Retina (tissue), 1 donor: ENCODE measurements around the gene C11orf58.

Source experiments
- DNase-seq: peaks from one replicate; pipeline ENCODE4 v3.0.0-alpha.2; 2016

Gene C11orf58

DNA sequence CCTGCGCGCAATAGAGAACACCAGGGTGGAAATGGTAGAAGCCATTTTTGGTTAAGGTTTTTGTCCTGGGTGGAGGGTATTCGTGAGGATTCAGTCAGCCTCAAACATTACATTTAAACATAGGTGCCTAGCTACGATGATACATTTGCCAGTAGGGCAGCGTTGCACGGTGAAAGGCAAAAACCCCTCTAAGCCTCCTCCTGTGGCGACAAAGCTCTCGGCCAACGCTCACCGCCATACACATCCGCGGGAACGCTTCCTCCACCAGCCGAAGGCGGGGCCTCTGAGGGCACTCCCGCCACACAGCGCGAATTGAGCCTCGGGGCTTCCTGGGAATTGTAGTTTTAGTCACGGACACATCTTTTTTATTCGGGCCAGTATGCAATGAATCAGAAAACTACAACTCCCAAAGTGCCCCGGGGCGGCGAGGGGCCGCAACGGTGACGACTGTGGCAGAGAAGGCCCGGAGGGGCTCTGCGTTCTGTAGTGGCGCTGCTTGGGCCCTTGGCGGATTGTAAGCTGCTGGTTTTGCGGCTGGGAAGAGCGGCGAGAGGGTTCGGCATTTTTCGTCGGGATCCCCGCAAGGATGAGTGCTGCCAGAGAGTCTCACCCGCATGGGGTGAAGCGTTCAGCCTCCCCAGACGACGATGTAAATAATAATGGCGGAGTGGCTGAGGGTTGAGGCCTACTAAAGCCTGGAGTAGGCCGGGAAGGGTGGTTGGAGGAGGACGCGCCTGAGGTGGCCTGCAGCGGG, at the start of gene C11orf58:
C11orf58 (plus strand) TSS at position 455 of the 754 bp plus-strand sequence; CDS start at position 587, 132 bp downstream.
- peak; percentile 100 for DNase-seq

DNA sequence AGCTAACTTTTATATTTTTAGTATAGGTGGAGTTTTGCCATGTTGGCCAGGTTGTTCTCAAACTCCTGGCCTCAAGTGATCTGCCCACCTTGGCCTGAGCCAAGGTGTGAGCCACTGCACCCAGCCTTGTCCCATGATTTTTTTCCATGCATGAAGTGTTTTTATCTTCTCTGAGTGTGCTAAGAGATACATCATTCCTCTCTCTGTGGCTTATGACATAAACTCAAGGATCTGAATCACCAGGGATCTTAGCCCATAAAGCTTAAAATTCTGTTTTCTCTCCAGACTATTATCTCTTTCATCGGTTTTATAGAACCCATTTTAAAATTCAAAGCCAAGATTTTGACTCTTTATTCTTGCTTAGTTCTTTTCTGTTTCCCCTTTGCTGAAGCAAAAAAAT, 48.4 kb upstream of the C11orf58 start:
- DNase-seq = no peak

DNA sequence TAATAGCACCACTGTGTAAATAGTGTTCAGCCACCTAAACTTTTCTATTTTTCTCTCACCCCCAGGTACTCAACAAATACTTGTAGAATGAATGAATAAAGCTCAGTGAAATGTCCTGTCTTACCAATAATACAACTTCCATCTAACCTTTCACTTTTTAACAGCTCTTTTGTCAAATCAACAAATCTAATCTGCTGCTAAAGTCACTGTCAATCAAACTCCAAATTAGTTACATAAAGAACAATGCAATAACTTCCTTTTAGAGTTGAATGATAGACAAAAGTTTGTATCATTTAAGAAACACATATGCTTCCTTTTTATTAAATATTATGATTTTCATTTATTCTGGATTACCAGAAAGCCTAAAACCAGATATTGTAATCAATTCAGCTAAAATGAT, 34.7 kb upstream of the C11orf58 start:
- no peak for DNase-seq

DNA sequence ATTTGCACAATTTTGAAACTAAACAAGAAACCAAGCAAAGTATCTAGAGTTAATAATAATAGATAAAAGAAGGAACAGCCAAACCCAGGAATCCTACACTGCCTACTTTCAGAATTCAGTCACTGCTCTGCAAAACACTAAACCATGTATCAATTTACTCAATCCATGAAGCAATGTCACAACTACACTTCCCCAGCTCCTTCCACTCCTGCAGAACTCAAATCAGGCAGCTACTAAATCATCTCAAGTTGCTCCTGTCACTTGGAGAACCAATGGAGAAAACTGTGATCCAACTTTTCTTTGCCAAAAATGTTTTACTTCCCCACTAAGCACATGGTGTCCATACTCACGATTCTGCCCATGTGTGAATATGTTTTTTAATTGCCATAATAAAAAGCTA, 24.9 kb upstream of the C11orf58 start:
- no peak for DNase-seq

DNA sequence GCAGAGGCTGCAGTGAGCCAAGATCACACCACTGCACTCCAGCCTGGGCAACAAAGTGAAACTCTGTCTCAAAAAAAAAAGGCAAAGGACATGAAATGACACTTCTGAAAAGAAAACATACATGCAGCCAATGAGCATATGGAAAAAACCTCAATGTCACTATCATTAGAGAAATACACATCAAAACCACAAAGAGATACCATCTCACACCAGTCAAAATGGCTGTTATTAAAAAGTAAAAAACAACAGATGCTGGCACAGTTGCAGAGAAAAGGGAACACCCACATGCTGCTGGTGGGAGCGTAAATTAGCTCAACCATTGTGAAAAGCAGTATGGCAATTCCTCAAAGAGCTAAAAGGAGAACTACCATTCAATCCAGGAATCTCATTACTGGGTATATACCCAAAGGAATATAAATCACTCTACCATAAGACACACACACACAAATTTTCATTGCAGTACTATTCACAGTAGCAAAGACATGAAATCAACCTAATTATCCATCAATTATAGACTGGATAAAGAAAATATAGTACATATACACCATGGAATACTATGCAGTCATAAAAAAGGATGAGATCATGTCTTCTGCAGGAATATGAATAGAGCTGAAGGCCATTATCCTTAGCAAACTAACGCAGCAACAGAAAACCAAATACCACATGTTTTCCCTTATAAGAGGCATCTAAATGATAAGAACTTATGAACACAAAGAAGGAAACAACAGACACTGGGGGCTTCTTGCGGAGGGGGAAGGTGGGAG, 15.7 kb upstream of the C11orf58 start:
- no peak for DNase-seq

DNA sequence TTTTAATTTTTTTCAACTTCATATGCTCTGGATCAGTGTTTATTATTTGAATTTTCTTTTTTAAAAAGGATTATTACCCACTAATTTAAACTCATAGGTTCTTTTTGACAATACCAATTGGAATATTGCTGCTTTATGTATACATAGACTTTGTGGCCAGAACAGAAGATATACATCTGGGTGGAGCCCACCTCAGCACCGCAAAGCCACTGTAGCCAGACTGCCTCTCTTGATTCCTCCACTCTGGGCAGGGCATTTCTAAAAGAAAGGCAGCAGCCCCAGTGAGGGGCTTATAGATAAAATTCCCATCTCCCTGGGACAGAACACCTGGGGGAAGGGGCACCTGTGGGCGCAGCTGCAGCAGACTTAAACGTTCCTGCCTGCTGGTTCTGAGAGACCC, 10.6 kb upstream of the C11orf58 start:
- DNase-seq = no peak

DNA sequence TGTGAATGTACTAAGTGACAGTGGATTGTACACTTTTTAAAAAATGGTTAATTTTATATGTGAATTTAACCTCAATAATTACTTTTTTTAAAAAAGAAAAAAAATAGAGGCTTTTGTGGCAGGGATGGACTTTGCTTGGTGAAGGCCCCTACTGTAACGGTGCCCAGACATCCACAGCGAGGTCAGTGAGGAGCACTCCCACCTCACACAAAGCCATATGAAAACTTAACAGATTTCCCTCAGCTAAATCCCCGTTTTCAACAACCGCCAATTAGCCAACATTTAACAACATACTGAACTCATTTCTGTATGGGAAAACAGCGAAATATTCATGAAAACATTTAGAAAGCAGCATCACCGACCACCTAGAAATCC, 642 bp upstream of the C11orf58 start:
- DNase-seq = no peak

DNA sequence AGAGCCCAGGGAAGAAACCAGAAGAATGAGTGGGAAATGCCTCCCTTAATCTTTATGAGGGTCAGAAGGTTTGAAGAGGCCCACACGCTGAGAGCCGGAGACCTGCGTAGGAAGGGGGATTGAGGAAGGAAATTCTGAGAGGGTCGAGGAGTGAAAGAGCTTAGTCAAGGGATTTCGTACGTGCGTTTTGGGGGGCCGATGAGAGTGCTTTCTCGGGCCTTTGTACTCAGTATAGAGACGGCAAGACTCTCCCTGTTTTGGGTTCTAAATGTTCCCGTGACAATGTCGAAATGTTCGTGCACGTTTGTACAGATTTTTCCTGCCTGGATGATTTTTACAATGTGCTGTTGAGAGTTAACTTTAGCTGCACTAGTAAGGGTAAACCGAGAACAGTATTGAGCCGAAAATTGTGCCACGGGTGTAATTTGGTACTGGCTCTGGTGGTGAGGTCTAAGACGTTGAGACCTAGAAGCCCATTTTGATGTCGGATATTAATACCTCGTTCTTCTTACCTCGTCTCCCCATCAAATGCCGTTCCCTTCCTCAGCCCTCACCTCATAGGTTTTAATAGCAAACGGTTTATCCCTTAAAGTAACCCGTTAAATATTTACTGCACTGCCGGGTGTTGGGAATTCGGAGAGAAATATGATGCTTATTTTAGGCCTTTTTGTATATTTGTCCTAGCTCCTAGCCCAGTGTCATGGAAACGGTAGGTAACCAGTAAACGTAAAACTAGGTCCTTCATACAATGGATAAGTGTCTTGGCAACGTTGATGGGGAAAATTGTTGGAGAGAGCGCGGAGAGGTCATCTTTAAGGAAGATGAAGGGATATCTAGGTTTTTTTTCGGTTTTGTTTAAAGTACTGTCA, 734 bp downstream of the C11orf58 start:
- DNase-seq = no peak

DNA sequence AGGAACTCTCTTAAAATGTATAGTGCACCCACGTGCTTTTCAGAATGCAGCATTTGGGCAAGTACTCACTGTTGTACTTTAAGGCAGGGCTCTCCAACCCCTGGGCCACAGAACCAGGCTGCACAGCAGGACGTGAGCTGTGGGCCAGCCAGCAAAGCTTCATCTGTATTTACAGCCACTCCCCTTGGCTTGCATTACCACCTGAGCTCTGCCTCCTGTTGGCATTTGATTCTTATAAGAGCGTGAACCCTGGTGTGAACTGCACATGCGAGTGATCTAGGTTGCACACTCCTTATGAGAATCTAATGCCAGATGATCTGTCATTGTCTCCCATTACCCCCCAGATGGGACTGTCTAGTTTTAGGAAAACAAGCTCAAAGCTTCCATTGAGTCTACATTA, 3.0 kb downstream of the C11orf58 start:
- DNase-seq = no peak

DNA sequence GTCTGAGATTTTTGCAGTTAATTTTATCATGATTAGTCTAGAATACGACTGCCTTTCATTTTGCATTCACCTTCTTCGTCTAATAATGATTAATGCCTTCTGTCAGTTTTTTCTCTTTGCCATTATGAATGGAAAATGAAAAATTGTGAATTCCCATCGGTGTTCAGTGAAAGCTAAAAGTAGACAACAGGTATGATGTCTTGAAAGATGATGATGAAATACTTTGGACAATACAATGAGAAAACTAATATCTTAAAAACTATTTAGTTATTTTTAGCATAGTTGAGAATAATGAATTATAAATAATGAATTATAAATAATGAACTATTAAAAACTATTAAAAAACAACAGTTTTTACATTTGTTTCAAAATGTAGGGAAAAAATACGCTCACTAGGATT, 5.0 kb downstream of the C11orf58 start:
- DNase-seq = no peak

DNA sequence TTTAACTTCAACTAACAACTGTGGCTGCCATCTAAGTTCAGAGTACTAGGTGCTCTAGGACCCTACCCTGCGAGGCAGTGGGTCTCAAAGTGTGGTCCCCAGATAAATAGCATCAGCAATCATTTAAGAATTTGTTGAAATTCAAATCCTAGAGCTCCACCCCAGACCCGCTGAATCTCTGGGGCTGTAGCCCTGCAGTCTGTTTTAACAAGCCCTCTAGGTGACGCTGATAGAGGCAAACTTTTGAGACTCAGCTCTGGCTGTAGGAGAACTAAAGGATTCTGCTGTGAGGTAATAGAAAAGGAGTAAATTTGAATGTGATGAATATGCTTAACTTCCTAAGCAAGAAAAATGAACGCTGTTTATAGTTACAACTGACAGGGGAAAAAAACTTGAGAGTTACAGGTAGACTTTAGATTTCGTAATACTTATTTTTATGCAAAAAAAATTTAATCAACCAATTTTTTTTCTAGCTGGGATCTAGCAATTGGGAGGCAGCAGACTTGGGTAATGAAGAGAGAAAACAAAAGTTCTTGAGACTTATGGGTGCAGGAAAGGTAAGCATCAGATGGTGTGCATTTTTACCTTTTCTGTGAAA, 5.8 kb downstream of the C11orf58 start:
- DNase-seq = no peak

DNA sequence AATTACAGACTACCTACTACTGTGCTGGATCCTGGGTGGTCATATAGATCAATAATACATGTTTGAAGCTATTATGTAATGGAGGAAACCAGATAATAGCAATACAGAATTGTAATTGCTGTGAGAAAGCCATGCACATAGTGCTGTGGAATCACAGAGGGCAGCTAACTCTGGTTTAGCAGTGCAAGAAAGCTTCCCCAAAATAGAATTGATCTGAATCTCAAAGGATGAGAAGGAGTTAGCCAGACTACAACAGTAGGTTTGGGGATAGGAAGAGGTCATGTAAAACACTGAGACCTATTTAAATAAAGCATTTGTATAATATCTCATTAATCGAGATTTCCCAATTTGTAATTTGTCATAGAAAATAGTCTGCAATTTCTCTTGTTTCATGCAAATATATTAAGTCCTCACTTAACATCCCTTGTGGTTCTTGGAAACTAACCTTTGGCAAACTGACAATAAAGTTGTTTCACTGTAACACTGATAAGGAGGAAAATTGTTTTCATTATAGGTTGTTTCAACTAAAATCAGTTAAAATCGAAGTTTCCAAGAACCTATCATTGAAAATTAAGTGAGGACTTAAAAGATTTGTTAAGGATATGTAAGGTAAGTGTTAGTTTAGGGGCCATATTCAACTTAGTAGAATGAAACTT, 7.6 kb downstream of the C11orf58 start:
- no peak for DNase-seq

DNA sequence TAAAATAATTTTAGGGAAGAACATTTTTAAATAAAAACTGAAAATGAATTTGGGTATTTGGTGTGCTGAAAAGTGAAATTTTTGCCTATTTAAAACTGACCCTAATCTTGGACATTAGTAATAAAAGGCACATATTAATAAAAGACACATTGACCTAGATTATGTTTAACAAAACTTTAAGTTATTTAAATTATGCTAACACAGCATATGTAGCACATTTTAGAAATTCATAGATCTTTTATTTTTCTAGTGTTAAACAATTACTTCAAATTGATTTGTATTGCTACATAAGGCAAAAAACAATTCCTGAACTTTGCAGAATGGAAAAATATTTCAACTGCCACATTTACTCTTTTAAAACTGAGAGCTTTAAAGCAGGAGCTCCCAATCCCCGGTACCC, 10.6 kb downstream of the C11orf58 start:
- DNase-seq = no peak

DNA sequence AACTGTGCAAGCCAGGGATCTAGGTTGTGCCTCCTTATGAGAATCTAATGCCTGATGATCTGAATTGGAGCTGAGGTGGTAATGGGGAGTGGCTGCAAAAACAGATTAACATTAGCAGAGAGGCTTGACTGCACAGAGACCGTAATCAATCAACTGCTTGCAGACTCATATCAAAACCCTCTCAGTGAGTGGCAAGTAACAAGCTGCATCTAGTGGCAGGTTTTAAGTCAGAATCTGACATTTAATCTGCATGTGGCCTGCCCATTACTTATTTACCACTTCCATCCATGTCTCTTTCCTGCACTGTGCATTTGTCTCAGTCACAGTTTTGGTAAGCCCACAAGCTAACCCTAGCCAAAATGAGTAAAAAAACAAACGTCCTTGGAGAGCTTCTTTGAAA, 11.2 kb downstream of the C11orf58 start:
- no peak for DNase-seq

DNA sequence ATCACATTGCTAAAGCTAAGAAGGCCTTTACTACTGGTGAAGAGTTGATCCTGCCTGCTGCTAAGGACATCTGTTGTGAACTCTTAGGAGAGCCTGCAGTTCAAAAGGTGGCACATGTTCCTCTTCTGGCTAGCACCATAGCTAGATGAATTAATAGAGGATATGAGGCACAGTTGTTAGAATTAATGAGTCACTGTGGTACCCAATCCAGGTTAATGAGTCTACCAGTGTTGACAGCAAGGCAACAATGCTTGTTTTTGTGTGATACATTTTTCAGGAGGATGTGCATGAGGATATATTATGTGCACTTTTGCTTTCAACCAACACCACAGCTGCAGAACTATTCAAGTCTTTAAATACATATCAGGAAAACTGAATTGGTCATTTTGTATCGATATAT, 12.0 kb downstream of the C11orf58 start:
- DNase-seq = no peak

DNA sequence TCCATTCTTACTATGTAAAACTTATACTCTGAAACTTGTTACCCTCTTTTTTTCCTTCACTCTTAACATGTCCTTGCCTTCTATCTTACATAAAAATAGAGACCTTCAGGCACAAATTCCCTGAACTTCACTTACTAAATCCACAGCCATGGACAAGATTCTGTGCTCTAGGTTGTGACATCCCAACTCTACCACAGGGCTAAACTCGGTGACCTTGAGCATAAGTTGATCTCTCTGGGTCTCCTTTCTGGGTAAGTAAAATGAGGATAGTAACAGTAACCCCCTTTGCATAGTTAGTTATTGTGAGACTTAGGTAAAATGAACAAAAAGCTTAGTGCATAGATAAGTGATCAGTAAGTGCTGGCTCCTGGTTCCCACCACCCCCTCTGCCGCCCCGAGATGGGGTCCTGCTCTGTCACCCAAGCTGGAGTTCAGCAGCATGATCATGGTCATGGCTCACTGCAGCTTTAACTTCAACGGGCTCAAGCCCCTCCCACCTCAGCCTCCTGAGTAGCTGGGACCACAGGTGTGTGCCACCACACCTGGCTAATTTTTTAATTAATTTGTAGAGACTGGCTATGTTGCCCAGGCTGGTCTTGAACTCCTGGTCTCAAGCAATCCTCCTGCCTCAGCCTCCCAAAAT, 20.1 kb downstream of the C11orf58 start:
- DNase-seq = no peak

DNA sequence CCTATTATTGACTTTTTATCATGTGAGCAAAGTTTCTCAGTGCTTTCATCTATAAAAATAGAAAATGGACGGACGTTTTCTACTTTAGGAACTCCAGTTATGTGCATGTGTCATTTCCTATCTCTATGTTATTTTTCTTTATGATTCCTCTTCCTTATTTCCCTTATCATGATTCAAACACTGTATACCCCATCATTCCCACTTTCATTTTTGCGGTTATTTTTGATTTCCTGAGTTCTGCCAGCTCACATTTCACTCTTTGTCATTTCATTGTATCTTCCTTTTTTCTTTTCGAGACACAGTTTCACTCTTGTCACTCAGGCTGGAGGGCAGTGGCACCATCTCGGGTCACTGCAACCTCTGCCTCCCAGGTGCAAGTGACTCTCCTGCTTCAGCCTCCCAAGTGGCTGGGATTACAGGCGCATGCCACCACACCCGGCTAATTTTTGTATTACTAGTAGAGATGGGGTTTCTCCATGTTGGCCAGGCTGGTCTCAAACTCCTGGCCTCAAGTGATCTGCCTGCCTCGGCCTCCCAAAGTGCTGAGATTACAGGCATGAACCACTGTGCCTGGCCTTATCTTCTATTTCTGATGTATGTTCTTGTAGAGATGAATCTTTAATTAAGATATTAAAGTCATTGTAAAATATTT, 21.5 kb downstream of the C11orf58 start:
- no peak for DNase-seq

DNA sequence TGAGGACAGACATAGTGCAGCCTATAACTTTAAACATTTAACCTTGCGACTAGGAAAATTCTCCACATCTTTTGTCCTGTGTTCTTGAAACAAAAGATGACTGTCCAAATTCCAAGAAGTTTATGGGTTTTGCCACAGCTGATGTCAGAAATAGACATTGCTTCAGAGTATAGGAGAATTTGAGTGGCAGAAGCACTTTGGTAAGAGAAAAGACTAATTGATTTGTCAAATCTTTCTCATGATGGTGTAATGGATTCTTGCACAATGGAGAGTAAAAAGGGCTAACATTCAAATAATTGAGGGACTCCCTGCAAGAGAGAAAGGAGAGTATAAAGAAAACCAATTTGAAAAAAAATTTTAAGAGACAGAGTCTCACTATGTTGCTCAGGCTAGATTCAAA, 25.3 kb downstream of the C11orf58 start:
- no peak for DNase-seq

DNA sequence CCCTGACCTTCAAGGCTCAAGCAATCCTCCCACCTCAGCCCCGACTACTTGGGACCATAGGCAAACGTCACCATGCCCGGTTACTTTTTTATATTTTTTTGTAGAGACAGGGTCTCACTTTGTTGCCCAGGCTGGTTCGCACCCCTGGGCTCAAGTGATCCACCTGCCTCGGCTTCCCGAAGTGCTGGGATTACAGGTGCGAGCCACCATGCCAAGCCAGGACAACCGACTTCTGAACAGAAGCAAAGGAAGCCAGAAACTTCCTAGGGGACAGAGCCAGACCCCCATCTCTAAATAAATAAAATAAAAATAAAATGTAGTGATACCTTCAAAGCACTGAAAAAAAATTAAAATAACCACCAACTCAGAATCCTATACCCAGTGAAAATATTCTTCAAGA, 26.4 kb downstream of the C11orf58 start:
- DNase-seq = no peak

DNA sequence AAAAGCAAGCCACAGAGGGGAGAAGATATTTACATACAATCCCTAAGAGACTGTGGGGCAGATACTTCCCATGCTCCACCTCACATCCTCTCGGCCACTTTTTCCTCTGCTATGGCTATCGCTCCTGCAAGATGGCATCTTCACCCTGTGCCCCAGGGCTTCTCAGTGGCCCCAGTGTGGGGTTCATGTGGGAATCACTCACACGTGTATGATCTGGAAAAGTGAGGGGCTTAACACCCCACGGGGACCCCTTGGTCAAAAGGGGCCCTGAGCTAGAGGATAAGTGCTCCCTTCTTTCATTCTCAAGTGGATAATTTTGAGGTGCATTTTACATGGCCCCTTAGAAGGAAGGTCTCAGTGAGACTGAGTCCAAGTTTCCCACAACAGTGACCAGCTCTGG, 28.7 kb downstream of the C11orf58 start:
- DNase-seq = no peak

DNA sequence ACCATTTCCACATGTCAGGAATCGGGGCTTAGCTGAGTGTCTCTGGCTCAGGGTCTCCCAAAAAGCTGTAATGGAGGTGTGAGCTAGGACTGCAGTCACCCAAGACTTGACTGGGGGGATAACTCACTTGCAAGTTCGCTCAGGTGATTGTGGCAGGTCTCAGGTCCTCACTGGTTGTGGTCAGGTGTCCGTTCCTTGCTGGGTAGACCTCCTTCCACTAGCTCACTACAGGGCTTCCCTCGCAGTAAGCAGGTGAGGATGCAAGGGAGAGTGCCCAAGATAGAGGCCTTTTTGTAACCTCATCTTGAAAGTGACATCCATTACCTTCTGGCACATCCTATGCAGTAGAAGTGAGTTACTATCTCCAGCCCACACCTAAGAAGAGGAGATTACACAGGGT, 29.5 kb downstream of the C11orf58 start:
- no peak for DNase-seq

DNA sequence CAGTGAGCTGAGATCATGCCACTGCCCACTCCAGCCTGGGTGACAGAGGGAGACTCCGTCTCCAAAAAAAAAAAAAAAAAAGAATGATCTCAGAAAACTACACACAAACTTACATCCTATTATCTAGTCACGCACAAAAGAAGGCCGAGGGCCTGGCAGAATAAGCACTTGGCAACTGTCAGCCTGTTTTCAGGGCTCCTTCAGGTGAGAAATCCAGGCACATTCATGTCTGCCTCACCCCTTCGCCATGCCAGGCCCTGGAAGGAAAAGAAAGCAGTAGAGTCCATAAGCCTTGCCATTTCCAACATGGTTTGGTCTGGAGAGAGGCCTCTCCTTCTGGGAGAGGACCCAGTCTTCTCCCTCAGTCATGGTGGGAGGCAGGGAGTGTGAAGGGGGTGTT, 30.9 kb downstream of the C11orf58 start:
- DNase-seq = no peak
